HG02870 (cell line): Measurements from ENCODE around the gene ZBTB45.
"Not testable (repeated sequence)": the region's sequence is repeated elsewhere in the genome, so short reads cannot be mapped to it uniquely, and the experiment has no call there.

Experiments used
- ATAC-seq: cut with Tn5 transposase; IDR thresholded peaks from one replicate; pipeline ENCODE4 v1.9.1; 2021; ENCODE audit warnings: mild to moderate bottlenecking, moderate library complexity; ENCODE audit not compliant: unreplicated experiment

ZBTB45 gene

GRCh38 chr19:58513213-58513693 is 6.4 kb downstream of the ZBTB45 start:
- ATAC-seq: no peak

- ATAC-seq: no peak
Observed at GRCh38 chr19:58511353-58512208, 8.0 kb downstream of the ZBTB45 start, which contains the start of gene SLC27A5. SLC27A5 (minus strand) TSS chr19:58511992; CDS start chr19:58511955, 37 bp downstream.

GRCh38 chr19:58510084-58510862 is 9.3 kb downstream of the ZBTB45 start:
- no peak for ATAC-seq

GRCh38 chr19:58509731-58510083 is 9.9 kb downstream of the ZBTB45 start:
- no peak for ATAC-seq

- ATAC-seq: not testable (repeated sequence)
Observed at GRCh38 chr19:58507602-58508223, 11.9 kb downstream of the ZBTB45 start.

- no peak for ATAC-seq
Observed at GRCh38 chr19:58500242-58500641, 19.4 kb downstream of the ZBTB45 start.

- peak; percentile 81 for ATAC-seq
Observed at GRCh38 chr19:58499021-58499927, 20.3 kb downstream of the ZBTB45 start.

GRCh38 chr19:58498316-58499020 is 21.1 kb downstream of the ZBTB45 start:
- ATAC-seq: no peak

GRCh38 chr19:58497634-58498170 is 21.9 kb downstream of the ZBTB45 start:
- ATAC-seq: no peak

- no peak for ATAC-seq
Observed at GRCh38 chr19:58492265-58492664, 27.3 kb downstream of the ZBTB45 start.

- no peak for ATAC-seq
Observed at GRCh38 chr19:58491393-58491792, 28.2 kb downstream of the ZBTB45 start.

- not testable (repeated sequence) for ATAC-seq
Observed at GRCh38 chr19:58484349-58484748, 35.3 kb downstream of the ZBTB45 start.

GRCh38 chr19:58483776-58484175 is 35.8 kb downstream of the ZBTB45 start:
- ATAC-seq: no peak

- ATAC-seq: no peak
Observed at GRCh38 chr19:58482372-58482771, 37.2 kb downstream of the ZBTB45 start.

- ATAC-seq: no peak
Observed at GRCh38 chr19:58480831-58481230, 38.8 kb downstream of the ZBTB45 start.

- no peak for ATAC-seq
Observed at GRCh38 chr19:58480481-58480830, 39.2 kb downstream of the ZBTB45 start.

GRCh38 chr19:58479736-58480480 is 39.7 kb downstream of the ZBTB45 start:
- no peak for ATAC-seq

- ATAC-seq: no peak
Observed at GRCh38 chr19:58479303-58479702, 40.3 kb downstream of the ZBTB45 start.

- ATAC-seq: no peak
Observed at GRCh38 chr19:58477871-58478270, 41.7 kb downstream of the ZBTB45 start.
